Measurements from ENCODE around the gene SLC38A9. TPM values are rescaled to one million over a fixed set of nuclear protein-coding genes. Genes with fewer than 3 reads are reported as not detected.

SLC38A9 gene
- total RNA-seq, 1 donor from 2014 or later: 40.6 TPM

- intact Hi-C loops (cut with micrococcal nuclease): no loop called here
These were observed 54.7 kb downstream of the SLC38A9 start for GRCh38 chr5:55657443-55657842.

- intact Hi-C loops (cut with micrococcal nuclease): no loop called here
These were observed 61.7 kb downstream of the SLC38A9 start for GRCh38 chr5:55650386-55650785.

GRCh38 chr5:55649963-55650362, 62.2 kb downstream of the SLC38A9 start:
- intact Hi-C loops (cut with micrococcal nuclease): no loop called here

DNA sequence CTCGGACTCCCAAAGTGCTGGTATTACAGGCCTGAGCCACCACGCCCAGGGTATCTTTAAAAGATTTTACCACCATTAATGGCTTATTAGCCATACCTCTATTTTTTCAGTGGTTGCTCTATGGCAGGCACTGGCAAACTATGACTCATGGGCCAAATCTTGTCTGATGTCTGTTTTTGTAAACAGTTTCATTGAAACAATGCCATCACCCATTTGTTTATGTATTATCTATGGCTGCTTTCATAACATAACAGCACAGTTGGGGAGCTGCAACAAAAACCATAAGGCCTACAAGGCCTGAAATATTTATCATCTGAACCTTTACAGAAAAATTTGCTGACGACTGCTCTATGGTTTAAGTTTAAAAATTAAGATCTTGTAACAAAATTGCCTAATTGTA, 66.8 kb downstream of the SLC38A9 start:
- intact Hi-C loops (cut with micrococcal nuclease): no loop called here

GRCh38 chr5:55638455-55638854, 73.7 kb downstream of the SLC38A9 start:
- intact Hi-C loops (cut with micrococcal nuclease): no loop called here

GRCh38 chr5:55638051-55638450, 74.1 kb downstream of the SLC38A9 start:
- intact Hi-C loops (cut with micrococcal nuclease): no loop called here

- intact Hi-C loops (cut with micrococcal nuclease): no loop called here
These were observed 75.4 kb downstream of the SLC38A9 start for GRCh38 chr5:55636683-55637082.

DNA sequence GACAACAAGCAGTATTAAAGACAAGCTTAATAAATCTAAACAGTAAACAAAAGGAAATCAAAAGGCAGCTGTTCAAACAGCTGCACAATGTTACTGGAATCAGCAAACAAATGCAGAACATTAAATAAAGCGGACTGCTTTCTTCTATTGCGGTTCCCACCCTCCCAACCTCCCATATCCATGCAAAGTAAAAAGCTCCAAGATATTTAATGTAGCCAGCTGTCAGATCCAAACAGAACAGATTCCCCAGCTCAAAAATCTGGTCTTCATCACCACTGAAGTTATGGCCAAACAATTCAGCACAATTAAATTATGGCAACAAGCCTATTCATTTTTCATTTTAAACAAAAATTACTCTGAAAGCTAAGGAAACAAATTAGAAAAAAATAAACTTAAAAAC, 75.9 kb downstream of the SLC38A9 start:
- intact Hi-C loops (cut with micrococcal nuclease): no loop called here

DNA sequence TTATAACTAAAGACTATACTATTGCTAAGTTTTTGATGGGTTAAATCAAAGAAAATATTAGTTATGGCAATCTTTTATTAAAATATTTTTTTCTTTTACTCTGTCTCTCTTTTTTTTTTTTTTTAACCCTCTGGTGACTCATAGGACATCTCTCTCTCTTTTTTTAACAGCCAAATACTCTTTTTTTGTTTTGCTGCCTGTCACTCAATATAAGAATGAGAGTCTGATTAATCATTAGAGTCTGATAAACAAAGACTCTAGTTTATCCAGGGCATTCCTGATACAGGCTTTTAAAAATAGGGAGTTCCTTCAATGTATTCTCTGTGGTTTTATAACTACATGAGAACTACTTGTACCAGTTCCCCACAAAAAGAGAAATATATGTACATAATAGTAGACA, 77.3 kb downstream of the SLC38A9 start:
- intact Hi-C loops (cut with micrococcal nuclease): loop anchor here (2.0 kb wide), 1 partner anchor 34 kb away; no protein-coding TSS in a partner anchor

DNA sequence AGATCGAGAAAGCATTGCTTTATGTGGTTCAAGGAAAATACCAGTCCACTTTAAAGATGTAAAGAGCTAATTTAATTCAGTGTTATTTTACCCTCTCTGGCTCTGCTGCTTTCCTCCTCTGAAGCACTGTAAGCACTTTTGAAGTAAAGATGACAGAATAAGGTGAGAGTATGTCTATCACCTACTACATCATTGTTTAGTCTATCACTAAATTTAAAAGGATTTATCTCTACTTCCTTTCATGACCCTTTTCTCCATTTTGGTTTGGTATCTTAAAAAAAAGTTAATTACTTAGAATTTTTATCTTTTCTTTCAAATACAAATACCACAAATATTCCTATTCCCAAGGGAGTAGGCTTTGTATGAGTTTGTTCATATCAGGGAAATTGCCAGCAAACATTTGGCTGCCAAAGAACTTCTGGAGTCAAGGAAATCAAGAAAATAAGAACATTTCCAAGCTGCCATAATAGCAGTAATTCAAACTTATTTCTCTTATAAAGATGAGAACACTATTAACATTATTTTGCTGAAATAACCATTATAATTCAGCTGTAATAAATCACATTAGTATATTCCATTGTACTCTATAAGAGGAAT, 77.8 kb downstream of the SLC38A9 start:
- intact Hi-C loops (cut with micrococcal nuclease): loop anchor here (2.0 kb wide), 1 partner anchor 34 kb away; no protein-coding TSS in a partner anchor

GRCh38 chr5:55633574-55634208, 78.4 kb downstream of the SLC38A9 start:
- intact Hi-C loops (cut with micrococcal nuclease): loop anchor here (2.0 kb wide), 1 partner anchor 33 kb away; no protein-coding TSS in a partner anchor

- intact Hi-C loops (cut with micrococcal nuclease): no loop called here
These were observed 82.3 kb downstream of the SLC38A9 start for GRCh38 chr5:55629815-55630214.

GRCh38 chr5:55626790-55627189, 85.3 kb downstream of the SLC38A9 start:
- intact Hi-C loops (cut with micrococcal nuclease): no loop called here

DNA sequence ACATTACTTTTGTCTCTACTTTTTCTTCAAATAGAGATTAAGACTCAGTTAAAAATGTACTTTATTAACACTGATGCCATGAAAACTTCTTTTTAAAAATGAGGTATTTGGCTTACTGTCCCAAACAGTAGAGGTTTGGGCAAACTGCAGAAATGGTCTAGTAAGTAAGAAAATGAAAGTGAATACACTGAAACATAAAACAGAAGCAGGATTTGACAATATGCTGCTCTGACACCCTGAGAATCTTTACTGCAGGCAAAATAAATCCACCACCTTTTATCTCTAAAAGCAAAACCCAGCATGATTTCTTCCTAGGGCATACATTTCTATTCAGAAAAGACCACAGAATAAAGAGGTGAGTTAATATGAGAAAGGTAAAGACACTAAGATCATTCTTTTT, 86.2 kb downstream of the SLC38A9 start:
- intact Hi-C loops (cut with micrococcal nuclease): no loop called here

DNA sequence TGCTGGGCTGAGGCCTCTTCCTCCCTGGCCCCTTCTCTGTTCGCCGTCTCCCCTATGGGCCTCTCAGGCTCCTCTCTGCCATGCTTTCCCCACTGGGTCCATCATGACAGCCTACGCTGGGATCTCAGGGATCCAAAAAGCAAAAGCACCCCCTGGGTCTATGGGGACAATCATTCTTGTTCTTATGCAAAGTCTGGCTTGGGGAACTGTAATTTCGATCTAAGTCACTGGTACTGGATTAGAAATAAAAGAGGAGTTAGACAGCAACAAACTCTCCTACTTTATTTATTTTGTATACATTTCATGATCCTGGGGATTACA, 86.6 kb downstream of the SLC38A9 start:
- intact Hi-C loops (cut with micrococcal nuclease): no loop called here

GRCh38 chr5:55624841-55625588, 87.1 kb downstream of the SLC38A9 start:
- intact Hi-C loops (cut with micrococcal nuclease): no loop called here

DNA sequence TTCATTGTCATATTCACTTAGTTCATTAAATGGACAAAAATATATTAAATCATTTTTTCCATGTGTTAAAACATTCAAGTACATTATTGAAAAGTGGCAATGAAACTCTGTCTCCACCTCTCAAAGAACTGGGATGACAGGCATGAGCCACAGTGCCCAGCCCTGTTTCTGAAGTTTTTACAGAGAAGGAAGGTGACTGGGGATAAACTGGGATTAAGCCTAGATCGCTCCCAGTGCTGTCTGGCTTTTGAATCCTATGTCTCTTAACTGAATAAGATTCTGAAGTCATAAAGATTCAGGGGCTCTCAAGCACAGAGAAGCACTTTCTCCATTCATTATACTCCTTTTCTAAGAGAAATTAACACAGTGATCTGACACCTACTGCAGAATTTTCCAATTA, 88.3 kb downstream of the SLC38A9 start:
- intact Hi-C loops (cut with micrococcal nuclease): no loop called here

- intact Hi-C loops (cut with micrococcal nuclease): no loop called here
These were observed 89.7 kb downstream of the SLC38A9 start for GRCh38 chr5:55622460-55622859.

GRCh38 chr5:55621229-55621628, 90.9 kb downstream of the SLC38A9 start:
- intact Hi-C loops (cut with micrococcal nuclease): no loop called here

DNA sequence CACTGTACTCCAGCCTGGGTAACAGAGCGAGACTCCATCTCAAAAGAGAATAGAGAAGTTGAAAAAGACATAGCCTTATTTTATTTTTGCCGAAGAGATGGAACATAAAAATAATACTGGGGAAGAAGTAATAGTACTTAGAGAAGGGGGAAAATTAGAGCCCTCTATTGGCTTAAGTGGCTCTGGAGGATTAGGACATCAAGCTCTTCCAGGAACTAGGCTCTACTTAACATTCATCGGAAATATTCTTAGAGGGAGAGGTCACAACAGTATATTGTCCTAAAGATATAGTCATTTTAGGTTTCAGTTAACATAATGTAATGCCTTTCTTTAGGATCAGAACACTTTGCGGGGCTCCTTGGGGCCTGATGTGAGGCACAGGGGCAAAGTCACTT, 91.4 kb downstream of the SLC38A9 start:
- intact Hi-C loops (cut with micrococcal nuclease): no loop called here

- intact Hi-C loops (cut with micrococcal nuclease): no loop called here
These were observed 91.9 kb downstream of the SLC38A9 start for GRCh38 chr5:55620009-55620765.

- intact Hi-C loops (cut with micrococcal nuclease): no loop called here
These were observed 93.8 kb downstream of the SLC38A9 start for GRCh38 chr5:55618318-55618717.

Data from T-helper 1 cell treated with Interleukin-12 subunit alpha and Interleukin-12 subunit beta and Interleukin-4 antibody, amounts not matched to agents 30 ng/mL and 1 ng/mL, for 36 hours (primary cell).